A204.1 (cell line): ENCODE results near the gene RAD9A.

ENCODE experiments used
- FAIRE-seq: peaks from 2 replicates; lab custom pipeline; 2012; peaks lifted over from hg19 to GRCh38; lab: Jason Lieb, UNC

The RAD9A gene

DNA sequence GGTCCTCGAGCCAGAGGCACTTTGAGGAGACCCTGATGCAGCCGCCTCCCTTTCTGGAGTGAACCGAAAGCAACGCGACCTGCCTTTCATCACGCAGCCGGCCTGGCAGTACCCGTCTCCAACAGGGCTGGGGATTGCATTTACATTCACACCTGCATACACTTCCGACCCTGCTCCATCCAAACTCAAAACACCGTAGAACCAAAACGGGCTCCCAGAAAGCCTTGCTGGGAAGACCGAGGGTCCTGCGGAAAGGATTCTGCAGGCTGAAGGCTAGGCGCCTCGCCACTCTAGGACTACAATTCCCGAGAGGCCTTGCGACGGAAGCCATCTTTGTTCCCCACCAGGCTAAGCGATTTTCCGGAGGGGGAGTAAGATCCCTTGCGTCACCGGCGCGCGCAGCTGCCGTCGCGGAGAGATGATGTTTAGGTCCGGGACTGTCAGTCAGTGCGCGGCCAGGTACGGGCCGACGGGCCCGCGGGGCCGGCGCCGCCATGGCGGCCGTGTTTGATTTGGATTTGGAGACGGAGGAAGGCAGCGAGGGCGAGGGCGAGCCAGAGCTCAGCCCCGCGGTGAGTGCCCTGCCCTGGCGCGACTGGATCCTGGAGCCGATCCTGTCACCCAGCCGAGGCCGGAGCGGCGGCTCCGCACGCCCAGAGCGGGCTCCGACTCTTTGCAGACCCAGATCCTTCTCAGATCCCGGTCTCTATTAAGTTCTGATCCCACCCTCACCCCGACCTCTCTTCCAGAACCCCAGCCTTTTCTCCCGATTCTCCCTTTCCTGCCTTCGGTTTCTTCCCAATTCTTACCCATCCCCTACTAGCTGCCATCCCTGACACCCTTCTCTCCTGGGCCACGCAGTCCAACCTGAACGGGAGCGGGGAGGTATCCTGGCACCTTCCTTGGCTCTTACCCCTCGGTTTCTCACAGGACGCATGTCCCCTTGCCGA is 36.5 kb downstream of the RAD9A start, which contains the start of gene RPS6KB2:
TSS of gene RPS6KB2 (plus strand) at position 443 of the 950 bp plus-strand sequence. CDS start at position 495, 52 bp downstream.
- FAIRE-seq = peak; percentile 77

DNA sequence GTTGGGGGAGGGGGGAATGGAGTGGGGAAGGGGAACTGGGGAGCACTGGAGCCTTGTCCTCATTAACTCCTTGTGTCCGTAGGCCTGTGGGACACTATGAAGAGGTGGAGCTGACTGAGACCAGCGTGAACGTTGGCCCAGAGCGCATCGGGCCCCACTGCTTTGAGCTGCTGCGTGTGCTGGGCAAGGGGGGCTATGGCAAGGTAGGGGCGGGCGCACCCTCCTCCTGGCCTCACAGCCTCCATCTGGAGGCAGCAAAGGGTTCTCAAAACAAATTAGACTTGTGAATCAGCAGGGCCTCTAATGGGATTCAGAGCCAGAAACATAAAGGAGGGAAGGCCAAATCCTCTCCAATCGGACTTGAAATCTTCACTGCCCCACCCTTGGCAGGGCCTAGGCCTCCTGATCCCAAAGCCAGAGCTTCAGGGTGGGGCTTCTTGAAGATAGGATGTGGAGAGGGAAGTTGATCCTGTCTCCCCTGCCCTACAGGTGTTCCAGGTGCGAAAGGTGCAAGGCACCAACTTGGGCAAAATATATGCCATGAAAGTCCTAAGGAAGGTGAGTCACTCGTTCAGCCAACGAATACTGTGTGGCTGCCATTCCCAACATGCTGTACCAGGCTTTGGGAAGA is 37.4 kb downstream of the RAD9A start:
- FAIRE-seq = no peak

DNA sequence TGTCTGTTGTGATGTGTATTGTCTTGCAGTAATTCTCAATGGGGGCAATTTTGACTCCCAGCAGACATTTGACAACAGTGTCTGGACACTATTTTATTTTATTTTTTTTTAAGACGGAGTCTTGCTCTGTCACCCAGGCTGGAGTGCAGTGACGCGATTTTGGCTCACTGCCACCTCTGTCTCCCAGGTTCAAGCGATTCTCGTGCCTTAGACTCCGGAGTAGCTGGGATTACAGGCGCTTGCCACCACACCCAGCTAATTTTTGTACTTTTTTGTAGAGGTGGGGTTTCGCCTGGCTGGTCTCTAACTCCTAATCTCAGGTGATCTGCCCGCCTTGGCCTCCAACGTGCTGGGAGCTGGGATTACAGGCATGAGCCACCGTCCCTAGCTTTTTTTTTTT is 37.9 kb downstream of the RAD9A start:
- no peak for FAIRE-seq

DNA sequence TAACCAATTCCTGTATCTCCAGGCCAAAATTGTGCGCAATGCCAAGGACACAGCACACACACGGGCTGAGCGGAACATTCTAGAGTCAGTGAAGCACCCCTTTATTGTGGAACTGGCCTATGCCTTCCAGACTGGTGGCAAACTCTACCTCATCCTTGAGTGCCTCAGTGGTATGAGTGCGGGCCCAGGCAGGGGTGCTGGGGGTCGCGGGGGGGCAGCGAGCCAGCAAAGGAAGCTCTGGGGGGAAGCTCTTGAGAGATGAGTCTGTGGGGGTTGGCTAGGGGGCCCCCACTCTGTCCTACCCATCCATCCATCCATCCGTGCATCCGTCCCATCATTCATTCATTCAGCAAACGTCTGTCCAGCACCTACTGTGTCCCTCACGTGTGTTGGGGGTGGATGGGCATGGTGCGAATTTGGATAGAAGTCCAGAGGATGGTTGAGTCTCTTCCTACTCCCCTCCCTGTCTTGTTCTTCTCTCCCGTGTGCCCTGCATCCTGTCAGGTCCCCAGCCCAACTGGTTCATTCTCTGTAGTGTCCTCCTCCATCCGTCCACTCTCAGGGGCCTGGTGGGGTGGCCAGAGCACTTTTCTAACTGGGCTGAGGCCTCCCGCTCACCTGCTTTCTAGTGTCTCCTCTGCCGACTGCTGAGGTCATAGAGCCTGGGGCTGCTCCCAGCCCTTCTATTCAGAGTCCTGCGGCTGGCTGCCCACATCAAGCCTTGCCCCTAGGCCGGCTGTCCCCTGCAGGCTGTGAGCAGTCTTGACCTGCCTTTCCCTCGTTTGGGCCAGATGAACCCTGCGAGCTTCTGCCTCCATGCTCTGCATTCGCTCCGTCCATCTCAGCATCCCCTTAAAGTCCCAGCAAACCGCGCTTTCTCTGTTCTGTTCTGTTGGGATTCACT is 39.8 kb downstream of the RAD9A start:
- no peak for FAIRE-seq

- FAIRE-seq = no peak
Observed at GRCh38 chr11:67432655-67433349, 41.0 kb downstream of the RAD9A start.

DNA sequence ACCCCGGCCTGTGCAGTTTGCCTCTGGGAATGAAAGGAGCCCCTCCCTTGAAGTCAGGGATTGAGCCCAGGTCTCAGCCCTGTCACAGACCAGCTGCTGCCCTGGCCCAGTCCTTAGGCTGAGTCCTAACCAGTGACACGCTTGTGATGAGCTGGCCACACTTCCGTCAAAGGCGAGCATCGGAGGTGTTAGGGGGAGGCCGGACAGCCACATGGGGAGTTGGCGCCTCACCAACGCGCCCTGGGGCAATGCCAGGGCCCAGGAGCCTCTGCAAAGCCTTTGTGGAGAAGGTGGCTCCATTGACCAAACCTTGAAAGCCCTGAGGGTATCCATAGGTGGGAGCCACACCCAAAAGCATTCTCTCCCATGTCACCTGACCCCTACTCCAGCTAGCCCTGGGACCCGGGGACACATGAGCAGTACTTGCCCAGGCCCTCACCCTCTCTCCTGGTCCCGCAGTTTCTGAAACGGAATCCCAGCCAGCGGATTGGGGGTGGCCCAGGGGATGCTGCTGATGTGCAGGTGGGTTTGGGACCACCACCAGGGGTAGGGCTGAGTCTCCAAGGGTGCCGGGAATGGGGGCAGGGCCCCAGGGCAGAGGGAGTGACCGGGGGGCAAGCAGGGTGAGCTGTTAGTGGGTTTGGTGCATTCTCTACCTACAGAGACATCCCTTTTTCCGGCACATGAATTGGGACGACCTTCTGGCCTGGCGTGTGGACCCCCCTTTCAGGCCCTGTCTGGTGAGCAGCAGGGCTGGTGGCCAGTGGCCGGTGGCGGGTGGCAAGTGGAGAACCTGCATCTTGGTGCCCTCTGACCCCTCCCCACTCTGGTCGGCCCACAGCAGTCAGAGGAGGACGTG is 42.0 kb downstream of the RAD9A start:
- FAIRE-seq = no peak

DNA sequence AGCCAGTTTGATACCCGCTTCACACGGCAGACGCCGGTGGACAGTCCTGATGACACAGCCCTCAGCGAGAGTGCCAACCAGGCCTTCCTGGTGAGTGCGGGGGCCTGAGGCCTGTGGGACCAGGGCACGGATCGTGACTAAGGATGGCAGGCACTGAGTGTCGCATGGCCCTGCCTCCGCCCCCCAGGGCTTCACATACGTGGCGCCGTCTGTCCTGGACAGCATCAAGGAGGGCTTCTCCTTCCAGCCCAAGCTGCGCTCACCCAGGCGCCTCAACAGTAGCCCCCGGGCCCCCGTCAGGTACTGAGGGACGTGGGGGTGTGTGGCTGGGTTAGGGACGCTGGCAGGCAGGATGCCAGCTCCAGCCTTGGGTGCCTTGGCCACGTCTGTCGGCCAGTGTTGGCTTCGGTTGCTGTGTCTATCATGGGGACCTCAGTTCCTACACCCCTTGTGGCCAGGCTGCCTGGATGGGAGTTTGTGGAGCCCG is 42.7 kb downstream of the RAD9A start:
- FAIRE-seq = no peak

- FAIRE-seq = no peak
Observed at GRCh38 chr11:67435031-67435726, 43.4 kb downstream of the RAD9A start.

DNA sequence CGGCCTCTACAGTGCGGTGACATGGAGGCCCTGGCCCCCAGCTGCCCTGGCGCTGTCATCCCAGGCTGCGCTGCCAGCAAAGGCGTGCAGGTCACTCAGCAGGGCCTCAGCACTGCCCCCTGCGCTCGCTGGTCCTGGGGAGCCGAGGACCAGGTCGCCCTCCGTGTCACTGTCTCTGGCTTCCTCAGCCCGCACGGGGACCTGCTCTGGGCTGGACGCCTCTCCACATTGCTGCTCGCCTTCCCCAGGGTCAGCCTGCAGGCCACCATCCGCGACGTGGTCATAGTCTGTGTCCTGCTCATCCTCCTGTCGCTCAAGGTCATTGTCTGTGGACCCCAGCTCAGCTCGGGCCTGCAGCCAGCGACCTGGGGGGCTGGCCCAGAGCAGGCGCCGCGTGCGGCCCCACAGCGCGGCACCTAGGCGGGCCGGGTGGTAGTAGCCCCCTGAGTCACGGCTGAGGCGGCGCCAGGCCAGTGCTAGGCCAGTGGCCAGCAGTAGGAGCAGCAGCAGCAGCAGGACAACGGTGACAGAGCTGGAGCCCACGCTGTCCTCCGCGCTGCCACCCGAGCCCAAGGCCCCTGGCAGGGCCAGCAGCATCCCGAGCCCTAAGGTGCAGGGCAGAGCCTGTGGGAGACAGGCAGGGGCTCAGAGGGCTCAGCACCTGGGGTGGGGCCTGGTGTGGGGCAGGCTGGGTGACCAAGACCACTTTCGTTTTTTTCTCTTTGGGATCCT is 44.1 kb downstream of the RAD9A start:
- FAIRE-seq = no peak

GRCh38 chr11:67436459-67437081 is 44.8 kb downstream of the RAD9A start:
- FAIRE-seq = no peak

GRCh38 chr11:67437082-67437808 is 45.5 kb downstream of the RAD9A start, which contains the start of gene PTPRCAP:
Gene PTPRCAP, minus strand, starts transcription at chr11:67437682. Its CDS starts 63 bp downstream, at chr11:67437619.
- no peak for FAIRE-seq

DNA sequence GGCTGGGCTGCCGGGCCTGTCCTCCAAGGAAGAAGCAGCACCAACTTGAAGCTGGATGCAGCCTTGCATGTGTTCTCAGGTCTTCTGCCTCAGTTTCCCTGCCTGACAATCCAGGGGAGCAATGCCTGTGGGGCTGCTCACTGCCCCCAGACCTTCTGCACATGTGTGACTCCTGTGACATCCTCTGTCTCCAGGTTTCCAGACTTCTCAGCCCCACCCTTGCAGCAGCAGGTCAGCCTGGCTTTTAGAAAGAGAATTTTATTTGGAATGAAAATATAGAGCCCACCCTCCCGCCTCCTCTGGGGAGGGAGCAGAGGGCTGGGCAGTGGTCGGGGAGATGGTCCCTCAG is 46.0 kb downstream of the RAD9A start:
- no peak for FAIRE-seq

DNA sequence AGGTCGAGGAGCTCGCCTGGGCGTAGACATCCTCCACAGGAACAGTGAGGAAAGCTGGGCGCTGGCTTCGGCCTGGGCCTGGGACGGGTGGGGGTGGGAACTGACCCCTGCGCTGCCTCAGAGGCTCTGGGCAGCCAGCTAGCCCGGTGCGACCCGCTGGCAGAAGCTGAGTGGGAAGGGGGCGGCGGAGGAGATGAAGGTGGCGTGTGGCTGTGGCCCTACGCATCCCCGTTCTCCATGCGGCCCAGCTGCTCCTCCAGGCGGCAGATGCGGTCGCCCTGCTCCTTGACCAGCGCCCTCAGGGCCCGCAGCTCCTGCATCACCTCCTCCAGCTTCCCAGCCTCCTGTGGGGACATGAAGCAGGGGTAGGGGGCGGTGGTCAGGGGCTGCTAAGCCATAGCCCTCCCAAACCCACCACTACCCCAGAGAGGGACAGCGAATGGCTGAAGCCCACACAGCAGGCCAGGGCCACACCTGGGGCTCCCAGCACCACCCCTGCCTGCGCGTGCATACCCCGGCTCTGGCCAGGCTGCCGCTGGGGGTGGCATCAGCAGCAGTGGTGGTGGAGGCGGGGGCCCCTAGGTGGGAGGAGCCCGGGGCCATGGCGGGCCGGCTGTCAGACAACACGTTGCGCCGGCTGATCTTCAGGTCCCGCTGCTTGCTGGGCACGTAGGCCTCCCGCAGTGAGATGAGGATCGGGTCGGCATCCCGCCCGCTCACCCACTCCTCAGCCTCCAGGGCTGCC is 46.5 kb downstream of the RAD9A start:
- FAIRE-seq = no peak

GRCh38 chr11:67439321-67440228 is 47.8 kb downstream of the RAD9A start:
- no peak for FAIRE-seq

GRCh38 chr11:67440229-67441097 is 48.7 kb downstream of the RAD9A start:
- FAIRE-seq = no peak
